B cell (primary cell): Measurements from ENCODE around the gene LRBA.

Experiments used
- EZH2 ChIP-seq: IDR thresholded peaks from 2 replicates; pipeline ENCODE4 v1.6.1; 2012; ENCODE audit warnings: borderline replicate concordance, low read depth, mild to moderate bottlenecking, moderate library complexity, low read length; ENCODE audit not compliant: insufficient read depth, poor library complexity, severe bottlenecking
- TF ChIP-seq, protein P1 (sequence below): fragments of 200-600 bp; IDR thresholded peaks from one replicate; pipeline ENCODE4 v1.8.0; 2022; ENCODE audit warnings: antibody characterized with exemption, mild to moderate bottlenecking

DNA sequence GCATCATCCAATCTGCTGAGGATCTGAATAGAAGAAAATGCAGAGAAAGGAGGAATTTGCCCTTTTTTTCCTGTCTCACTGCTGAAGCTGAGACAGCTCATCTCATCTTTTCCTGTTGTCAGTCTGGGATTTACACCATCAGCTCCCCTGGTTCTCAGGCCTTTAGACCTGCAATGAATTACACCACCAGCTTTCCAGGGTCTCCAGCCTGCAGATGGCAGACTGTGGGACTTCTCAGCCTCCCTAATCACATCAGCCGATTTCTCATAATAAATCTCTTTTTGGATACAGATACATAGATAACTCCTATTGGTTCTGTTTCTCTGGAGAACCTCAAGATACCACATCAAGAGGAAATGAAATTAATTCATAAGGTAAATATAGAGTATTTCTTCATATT lies 567.7 kb downstream of the LRBA start:
- TF ChIP-seq, protein P1, sequence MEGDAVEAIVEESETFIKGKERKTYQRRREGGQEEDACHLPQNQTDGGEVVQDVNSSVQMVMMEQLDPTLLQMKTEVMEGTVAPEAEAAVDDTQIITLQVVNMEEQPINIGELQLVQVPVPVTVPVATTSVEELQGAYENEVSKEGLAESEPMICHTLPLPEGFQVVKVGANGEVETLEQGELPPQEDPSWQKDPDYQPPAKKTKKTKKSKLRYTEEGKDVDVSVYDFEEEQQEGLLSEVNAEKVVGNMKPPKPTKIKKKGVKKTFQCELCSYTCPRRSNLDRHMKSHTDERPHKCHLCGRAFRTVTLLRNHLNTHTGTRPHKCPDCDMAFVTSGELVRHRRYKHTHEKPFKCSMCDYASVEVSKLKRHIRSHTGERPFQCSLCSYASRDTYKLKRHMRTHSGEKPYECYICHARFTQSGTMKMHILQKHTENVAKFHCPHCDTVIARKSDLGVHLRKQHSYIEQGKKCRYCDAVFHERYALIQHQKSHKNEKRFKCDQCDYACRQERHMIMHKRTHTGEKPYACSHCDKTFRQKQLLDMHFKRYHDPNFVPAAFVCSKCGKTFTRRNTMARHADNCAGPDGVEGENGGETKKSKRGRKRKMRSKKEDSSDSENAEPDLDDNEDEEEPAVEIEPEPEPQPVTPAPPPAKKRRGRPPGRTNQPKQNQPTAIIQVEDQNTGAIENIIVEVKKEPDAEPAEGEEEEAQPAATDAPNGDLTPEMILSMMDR = no peak
- no peak for TF ChIP-seq EZH2
